Measurements from ENCODE around the gene NBPF12. TPM values are rescaled to one million over a fixed set of nuclear protein-coding genes. Genes with fewer than 3 reads are reported as not detected.
"Not testable (repeated sequence)": the region's sequence is repeated elsewhere in the genome, so short reads cannot be mapped to it uniquely, and the experiment has no call there.

The NBPF12 gene
- total RNA-seq, 4 donors from 2014 or later, result 7.8 to 42.4 (median 9.7) TPM

DNA sequence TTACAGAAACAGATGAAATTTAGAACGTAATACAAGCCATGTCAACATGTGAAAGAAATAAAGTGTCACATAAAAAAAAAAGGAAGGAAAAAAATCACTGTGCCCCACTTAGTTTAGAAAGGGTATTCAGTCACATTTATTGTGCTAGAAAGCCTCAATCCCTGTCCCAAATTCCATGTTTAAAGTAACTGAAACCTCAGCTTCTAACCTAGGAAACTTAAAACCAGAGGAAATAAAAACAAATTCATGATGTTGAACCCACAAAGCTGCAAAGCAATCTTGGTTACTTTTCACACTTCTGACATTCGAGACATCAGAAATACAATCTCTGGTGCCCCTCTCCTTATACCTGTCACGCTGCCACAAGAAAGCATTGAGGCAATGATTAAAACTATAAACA is 101.8 kb downstream of the NBPF12 start:
- TF ChIP-seq EP300 (IDR thresholded peaks at IDR 0.05) (no peak), POLR2A (IDR thresholded peaks at IDR 0.05) (no peak), POLR2AphosphoS5 (IDR thresholded peaks at IDR 0.05) (no peak)
- TF ChIP-seq, protein P1, sequence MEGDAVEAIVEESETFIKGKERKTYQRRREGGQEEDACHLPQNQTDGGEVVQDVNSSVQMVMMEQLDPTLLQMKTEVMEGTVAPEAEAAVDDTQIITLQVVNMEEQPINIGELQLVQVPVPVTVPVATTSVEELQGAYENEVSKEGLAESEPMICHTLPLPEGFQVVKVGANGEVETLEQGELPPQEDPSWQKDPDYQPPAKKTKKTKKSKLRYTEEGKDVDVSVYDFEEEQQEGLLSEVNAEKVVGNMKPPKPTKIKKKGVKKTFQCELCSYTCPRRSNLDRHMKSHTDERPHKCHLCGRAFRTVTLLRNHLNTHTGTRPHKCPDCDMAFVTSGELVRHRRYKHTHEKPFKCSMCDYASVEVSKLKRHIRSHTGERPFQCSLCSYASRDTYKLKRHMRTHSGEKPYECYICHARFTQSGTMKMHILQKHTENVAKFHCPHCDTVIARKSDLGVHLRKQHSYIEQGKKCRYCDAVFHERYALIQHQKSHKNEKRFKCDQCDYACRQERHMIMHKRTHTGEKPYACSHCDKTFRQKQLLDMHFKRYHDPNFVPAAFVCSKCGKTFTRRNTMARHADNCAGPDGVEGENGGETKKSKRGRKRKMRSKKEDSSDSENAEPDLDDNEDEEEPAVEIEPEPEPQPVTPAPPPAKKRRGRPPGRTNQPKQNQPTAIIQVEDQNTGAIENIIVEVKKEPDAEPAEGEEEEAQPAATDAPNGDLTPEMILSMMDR (IDR thresholded peaks at IDR 0.05), result no peak
- DNase-seq (ENCODE audit: low spot score in 2 of 2), result no peak
- H3K27ac ChIP-seq, result no peak overlapping the region
- peaks cover 9% of the 10 kb centered on the region for H3K27me3 ChIP-seq
- no peak overlapping the region for H3K4me3 ChIP-seq
- WGBS, result 73% methylated on average over 3 of the region's 3 CpGs
- H3K4me1 ChIP-seq, result no peaks in the 10 kb centered on the region
- H3K36me3 ChIP-seq, result no peaks in the 10 kb centered on the region
- H3K9me3 ChIP-seq, result no peaks in the 10 kb centered on the region

DNA sequence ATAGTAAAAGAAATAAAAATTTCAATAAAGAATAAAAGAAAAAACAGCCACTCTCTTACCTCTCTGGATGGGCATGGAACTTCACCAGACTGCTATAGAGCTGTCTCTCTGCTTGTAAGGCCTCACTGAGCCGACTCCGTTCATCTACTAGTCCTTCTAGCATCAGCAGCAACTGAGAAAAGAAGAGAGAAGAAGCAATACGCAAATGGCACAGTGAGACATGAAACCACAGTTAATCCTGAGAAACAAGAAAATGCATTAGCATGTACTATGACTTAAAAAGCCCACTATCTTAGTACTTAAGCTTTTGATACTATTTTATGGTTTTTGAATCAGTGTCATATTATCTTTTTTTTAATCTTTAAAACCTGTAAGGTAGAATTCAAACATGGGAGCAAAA is 104.8 kb downstream of the NBPF12 start:
- not testable (repeated sequence) for H3K9me3 ChIP-seq; DNase-seq (ENCODE audit: low spot score in 2 of 2); H3K4me3 ChIP-seq; H3K27ac ChIP-seq; H3K4me1 ChIP-seq; H3K27me3 ChIP-seq; H3K36me3 ChIP-seq
- 83% methylated on average over 3 of the region's 3 CpGs for WGBS

DNA sequence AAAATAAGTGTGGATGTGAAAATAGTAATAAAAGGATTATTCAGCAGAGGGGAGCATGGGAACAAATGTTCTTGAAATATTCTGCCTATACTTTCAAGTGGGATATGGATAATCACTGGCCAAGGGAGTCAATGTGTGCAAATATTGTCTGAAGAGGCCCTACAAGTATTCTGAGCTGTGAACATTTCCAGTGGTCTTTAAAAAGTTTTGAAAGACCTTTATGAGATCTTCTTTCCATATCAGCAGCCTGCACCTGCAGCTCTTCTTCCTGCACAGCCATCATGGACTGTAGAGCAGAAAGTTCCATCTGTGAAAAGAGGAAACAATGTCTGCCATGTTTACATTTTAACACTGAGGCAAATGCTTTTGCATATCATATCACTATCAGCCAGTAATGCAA is 106.4 kb downstream of the NBPF12 start:
- H3K9me3 ChIP-seq; H3K4me3 ChIP-seq; H3K36me3 ChIP-seq; H3K4me1 ChIP-seq; H3K27me3 ChIP-seq; DNase-seq (ENCODE audit: low spot score in 2 of 2); H3K27ac ChIP-seq: not testable (repeated sequence)

Other genes with a start within 250 kb of the NBPF12 start
- 10 to 100 TPM; 13.8 to 39.7 (median 18.5) TPM for gene PRKAB2, start 234.1 kb downstream of the NBPF12 start, total RNA-seq

Measured in suprapubic skin (tissue), 4 donors.